A673 (cell line): Measurements from ENCODE around the gene RPRD1B. TPM values are rescaled to one million over a fixed set of nuclear protein-coding genes. Genes with fewer than 3 reads are reported as not detected.
A peak's percentile ranks its signal among the peaks of the same experiment; 100 is the strongest.

Source experiments
- BruUV-seq: library from RNA; stranded (reverse); fragments of 400-500 nt; replicated peaks from 2 replicates; lab custom pipeline; 2021; lab: Mats Ljungman, UMichigan
- CTCF ChIA-PET: fragments of 300-600 bp; sonication (Branson Sonifier 250); formaldehyde crosslinking; loops from one replicate; lab custom pipeline; 2022; ENCODE audit warnings: antibody characterized with exemption; lab: Charles Lee
- POLR2A ChIA-PET: fragments of 300-600 bp; sonication (Branson Sonifier 250); formaldehyde crosslinking; loops from one replicate; lab custom pipeline; 2022; ENCODE audit warnings: antibody characterized with exemption; ENCODE audit not compliant: low non-redundant PET; lab: Charles Lee
- DNase-seq: peaks from one replicate; pipeline ENCODE4 v3.0.0-alpha.2; 2015; ENCODE audit warnings: low spot score
- H3K27ac ChIP-seq: fragments of 200-600 bp; sonication (generic); 2 replicates; pipeline ENCODE4 v1.5.1; 2016; ENCODE audit warnings: mixed run types, low read depth, mild to moderate bottlenecking, mixed read lengths, antibody characterized with exemption, low read length; ENCODE audit not compliant: poor library complexity, severe bottlenecking
- H3K27me3 ChIP-seq: fragments of 200-600 bp; sonication (generic); replicated peaks from 2 replicates; pipeline ENCODE4 v1.6.1; 2017; ENCODE audit warnings: mixed run types, low read depth, mild to moderate bottlenecking, mixed read lengths, antibody characterized with exemption, low read length; ENCODE audit not compliant: insufficient read depth, poor library complexity
- H3K36me3 ChIP-seq: fragments of 200-600 bp; sonication (generic); 2 replicates; pipeline ENCODE4 v1.6.1; 2016; ENCODE audit warnings: mixed run types, mild to moderate bottlenecking, mixed read lengths, antibody characterized with exemption, low read length; ENCODE audit not compliant: insufficient read depth, poor library complexity, severe bottlenecking
- H3K4me1 ChIP-seq: fragments of 200-600 bp; sonication (generic); 2 replicates; pipeline ENCODE4 v1.6.1; 2017; ENCODE audit warnings: mixed run types, mild to moderate bottlenecking, mixed read lengths, antibody characterized with exemption, low read length; ENCODE audit not compliant: insufficient read depth, poor library complexity, severe bottlenecking
- H3K4me3 ChIP-seq: fragments of 200-600 bp; sonication (generic); 2 replicates; pipeline ENCODE4 v1.5.1; 2016; ENCODE audit warnings: low read depth, mixed run types, mild to moderate bottlenecking, mixed read lengths, low read length; ENCODE audit not compliant: poor library complexity, severe bottlenecking
- H3K9me3 ChIP-seq: fragments of 200-600 bp; sonication (generic); 2 replicates; pipeline ENCODE4 v1.6.1; 2016; ENCODE audit warnings: mixed run types, low read depth, mild to moderate bottlenecking, mixed read lengths, antibody characterized with exemption, low read length; ENCODE audit not compliant: poor library complexity, severe bottlenecking
- EZH2 ChIP-seq: fragments of 200-600 bp; sonication (generic); IDR thresholded peaks from 2 replicates; pipeline ENCODE4 v1.6.1; 2017; ENCODE audit warnings: borderline replicate concordance, low read depth, mild to moderate bottlenecking, mixed read lengths, antibody characterized with exemption, low read length; ENCODE audit not compliant: poor library complexity, severe bottlenecking
- intact Hi-C: fragments of 100-400 bp; cut with micrococcal nuclease; formaldehyde crosslinking; loops from one replicate; pipeline ENCODE4 v1.10.0; 2022; ENCODE audit not compliant: unreplicated experiment
- total RNA-seq: library from RNA; stranded (reverse); gene quantifications from 2 replicates; pipeline ENCODE4 v1.2.3, GENCODE V29; 2021
- TF ChIP-seq, protein P1 (sequence below): fragments of 300-800, 200-600 bp; sonication (generic); conservative IDR thresholded peaks from 2 replicates; pipeline ENCODE4 v1.5.1; 2017; ENCODE audit warnings: low read depth, mild to moderate bottlenecking, antibody characterized with exemption, low read length, moderate library complexity, mixed read lengths

Gene RPRD1B
- total RNA-seq, 1 experiment from 2014 or later: 36.1 TPM

DNA sequence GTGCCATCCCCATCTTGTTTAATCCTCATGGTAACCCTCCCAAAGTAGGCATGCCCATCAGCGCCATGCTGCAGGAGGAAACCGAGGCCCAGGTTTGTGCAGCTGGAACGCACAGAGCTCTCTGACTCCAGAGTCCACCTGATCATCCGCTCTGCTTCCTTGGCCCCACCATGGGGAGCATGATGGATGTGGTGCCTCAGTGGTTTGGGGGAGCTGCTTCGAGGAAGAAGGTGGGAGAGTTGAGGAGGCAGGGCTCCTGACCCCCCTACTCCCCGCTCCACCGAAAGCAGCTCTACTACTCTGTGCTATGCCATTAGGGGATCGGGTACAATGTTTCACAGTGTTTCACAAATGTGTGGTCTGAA lies 79.4 kb downstream of the RPRD1B start:
- intact Hi-C loops: no loop called here
- Histone ChIP-seq H3K9me3 (no peaks in the 10 kb centered on the region), H3K36me3 (no peaks in the 10 kb centered on the region), H3K27ac (no peak overlapping the region), H3K4me3 (no peak overlapping the region), H3K27me3 (no peaks in the 10 kb centered on the region), H3K4me1 (no peaks in the 10 kb centered on the region)
- POLR2A ChIA-PET: no interaction called here
- CTCF ChIA-PET: interaction anchor here (0.5 kb wide), 1 partner anchor 12 kb away, joined by 5 read pairs; no protein-coding TSS in a partner anchor
- TF ChIP-seq, protein P1, sequence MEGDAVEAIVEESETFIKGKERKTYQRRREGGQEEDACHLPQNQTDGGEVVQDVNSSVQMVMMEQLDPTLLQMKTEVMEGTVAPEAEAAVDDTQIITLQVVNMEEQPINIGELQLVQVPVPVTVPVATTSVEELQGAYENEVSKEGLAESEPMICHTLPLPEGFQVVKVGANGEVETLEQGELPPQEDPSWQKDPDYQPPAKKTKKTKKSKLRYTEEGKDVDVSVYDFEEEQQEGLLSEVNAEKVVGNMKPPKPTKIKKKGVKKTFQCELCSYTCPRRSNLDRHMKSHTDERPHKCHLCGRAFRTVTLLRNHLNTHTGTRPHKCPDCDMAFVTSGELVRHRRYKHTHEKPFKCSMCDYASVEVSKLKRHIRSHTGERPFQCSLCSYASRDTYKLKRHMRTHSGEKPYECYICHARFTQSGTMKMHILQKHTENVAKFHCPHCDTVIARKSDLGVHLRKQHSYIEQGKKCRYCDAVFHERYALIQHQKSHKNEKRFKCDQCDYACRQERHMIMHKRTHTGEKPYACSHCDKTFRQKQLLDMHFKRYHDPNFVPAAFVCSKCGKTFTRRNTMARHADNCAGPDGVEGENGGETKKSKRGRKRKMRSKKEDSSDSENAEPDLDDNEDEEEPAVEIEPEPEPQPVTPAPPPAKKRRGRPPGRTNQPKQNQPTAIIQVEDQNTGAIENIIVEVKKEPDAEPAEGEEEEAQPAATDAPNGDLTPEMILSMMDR: no peak
- no peak for TF ChIP-seq EZH2
- no peak for DNase-seq
- BruUV-seq: no TSS peak

DNA sequence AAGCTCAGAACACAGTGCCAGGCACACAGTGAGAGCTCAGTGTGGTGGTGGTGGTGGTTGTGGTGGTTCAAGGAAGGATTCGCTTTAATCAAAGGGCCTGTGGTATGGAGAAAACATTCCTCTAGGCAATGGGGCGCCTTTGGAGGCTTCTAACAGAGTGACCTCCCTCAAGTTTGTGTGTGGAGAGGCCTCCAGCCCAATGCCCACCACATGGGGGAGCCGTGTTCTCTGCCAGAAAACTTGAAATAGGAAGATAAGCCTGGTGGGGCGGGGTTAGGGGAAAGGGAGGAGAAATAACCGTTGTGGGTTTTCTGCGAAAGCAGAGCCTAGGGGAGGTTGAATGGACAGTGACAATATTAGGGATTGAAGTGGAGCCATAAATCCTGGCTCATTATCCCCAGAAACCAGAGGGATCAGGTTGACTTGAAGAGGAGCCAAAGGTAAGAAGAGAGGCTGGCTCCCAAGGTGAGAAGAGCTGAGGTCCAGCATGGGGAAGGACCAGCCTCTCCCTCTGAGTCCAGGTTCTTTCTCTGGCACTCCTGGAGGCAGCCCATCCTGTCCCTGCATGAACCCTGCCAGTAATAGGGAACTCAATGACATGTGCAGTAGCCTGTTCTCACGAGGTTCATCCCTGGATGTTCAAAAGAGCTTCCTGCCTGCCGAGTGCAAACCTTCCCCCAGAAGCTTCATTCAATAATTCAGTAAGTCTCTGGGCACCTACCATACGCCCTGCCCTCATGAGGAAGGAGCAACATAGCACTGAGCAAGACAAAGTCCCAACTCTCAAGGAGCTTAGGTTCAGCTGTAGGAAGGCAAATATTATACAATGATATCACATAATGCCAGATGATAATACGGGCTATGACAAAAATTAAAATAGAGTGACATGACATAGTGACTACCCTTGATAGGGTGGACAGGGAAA lies 80.1 kb downstream of the RPRD1B start:
- H3K36me3 ChIP-seq: no peaks in the 10 kb centered on the region
- H3K27ac ChIP-seq: no peak overlapping the region
- no TSS peak for BruUV-seq
- no peak overlapping the region for H3K4me3 ChIP-seq
- CTCF ChIA-PET: interaction anchor here (0.5 kb wide), 1 partner anchor 13 kb away, joined by 5 read pairs; no protein-coding TSS in a partner anchor
- H3K9me3 ChIP-seq: no peaks in the 10 kb centered on the region
- TF ChIP-seq EZH2: no peak
- TF ChIP-seq, protein P1: peak; percentile 42
- POLR2A ChIA-PET: interaction anchor here (0.6 kb wide), 1 partner anchor 463 kb away, joined by 3 read pairs; no protein-coding TSS in a partner anchor
- DNase-seq: peak; percentile 55
- no peaks in the 10 kb centered on the region for H3K27me3 ChIP-seq
- H3K4me1 ChIP-seq: no peaks in the 10 kb centered on the region
- intact Hi-C loops: no loop called here

DNA sequence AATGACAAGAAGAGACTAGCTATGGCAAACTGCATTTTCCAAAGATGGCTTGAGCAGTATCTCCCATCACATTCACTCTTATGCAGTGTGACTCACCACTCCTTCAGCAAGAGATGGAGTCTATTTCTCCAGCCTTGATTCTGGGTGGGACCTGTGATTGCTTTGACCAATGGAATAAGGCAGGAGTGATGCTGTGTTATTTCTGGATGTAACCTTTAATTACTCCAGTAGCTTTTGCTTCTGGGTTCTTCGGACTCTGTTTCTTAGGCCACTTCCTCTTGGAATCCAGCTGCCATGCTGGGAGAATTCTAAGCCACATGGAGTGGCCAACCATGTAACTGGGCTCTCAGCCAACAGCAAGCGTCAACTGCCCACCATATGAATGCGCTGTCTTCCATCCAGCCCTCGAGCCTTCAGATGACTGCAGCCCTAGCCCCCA lies 80.8 kb downstream of the RPRD1B start:
- intact Hi-C loops: no loop called here
- ChIA-PET CTCF (no interaction called here), POLR2A (no interaction called here)
- H3K27ac ChIP-seq: no peak overlapping the region
- H3K27me3 ChIP-seq: no peaks in the 10 kb centered on the region
- TF ChIP-seq, protein P1: no peak
- TF ChIP-seq EZH2: no peak
- H3K36me3 ChIP-seq: no peaks in the 10 kb centered on the region
- no peaks in the 10 kb centered on the region for H3K4me1 ChIP-seq
- no TSS peak for BruUV-seq
- no peak for DNase-seq
- H3K4me3 ChIP-seq: no peak overlapping the region
- H3K9me3 ChIP-seq: no peaks in the 10 kb centered on the region
